Caco-2 (cell line): ENCODE measurements around the gene SYT8. TPM values are rescaled to one million over a fixed set of nuclear protein-coding genes. Genes with fewer than 3 reads are reported as not detected.

ENCODE experiments used
- BruUV-seq: library from RNA; stranded (reverse); fragments of 400-500 nt; replicated peaks from 2 replicates; lab custom pipeline; 2021; lab: Mats Ljungman, UMichigan
- CTCF ChIA-PET: fragments of 300-600 bp; sonication (Branson Sonifier 250); formaldehyde crosslinking; loops from one replicate; lab custom pipeline; 2022; ENCODE audit warnings: antibody characterized with exemption; lab: Charles Lee
- POLR2A ChIA-PET: fragments of 300-600 bp; sonication (Branson Sonifier 250); formaldehyde crosslinking; loops from one replicate; lab custom pipeline; 2022; ENCODE audit warnings: antibody characterized with exemption; lab: Charles Lee
- DNase-seq, 2 experiments: peaks; one replicate each; pipeline versions ENCODE4 v3.0.0 to v3.0.0-alpha.2; 2020 to 2022
- H3K27me3 ChIP-seq: replicated peaks from 2 replicates; pipeline ENCODE4 v1.6.0; 2011; ENCODE audit warnings: low read length; ENCODE audit not compliant: control insufficient read depth, insufficient read depth
- H3K36me3 ChIP-seq: 2 replicates; pipeline ENCODE4 v1.5.1; 2011; ENCODE audit warnings: low read length; ENCODE audit not compliant: control insufficient read depth, insufficient read depth
- H3K4me1 ChIP-seq: fragments of 250-450 bp; sonication (Bioruptor Pico); 2 replicates; pipeline ENCODE4 v1.5.1; 2020; ENCODE audit warnings: mild to moderate bottlenecking
- H3K4me3 ChIP-seq: 2 replicates; pipeline ENCODE4 v1.5.1; 2011; ENCODE audit warnings: low read depth, mild to moderate bottlenecking, control low read depth, low read length
- H3K9me3 ChIP-seq: fragments of 250-450 bp; sonication (Bioruptor Pico); 2 replicates; pipeline ENCODE4 v1.5.1; 2020; ENCODE audit warnings: mild to moderate bottlenecking, moderate library complexity
- H3K27ac Mint-ChIP-seq: one replicate; pipeline ENCODE4 v1.8.0; 2022; ENCODE audit warnings: mixed read lengths; ENCODE audit not compliant: unreplicated experiment
- H3K27me3 Mint-ChIP-seq: one replicate; pipeline ENCODE4 v1.8.0; 2022; ENCODE audit warnings: mixed read lengths; ENCODE audit not compliant: insufficient read depth, unreplicated experiment
- H3K36me3 Mint-ChIP-seq: one replicate; pipeline ENCODE4 v1.8.0; 2022; ENCODE audit warnings: mild to moderate bottlenecking, mixed read lengths; ENCODE audit not compliant: insufficient read depth, unreplicated experiment
- H3K4me1 Mint-ChIP-seq: one replicate; pipeline ENCODE4 v1.8.0; 2022; ENCODE audit warnings: low read depth, mixed read lengths; ENCODE audit not compliant: unreplicated experiment
- H3K4me3 Mint-ChIP-seq: one replicate; pipeline ENCODE4 v1.8.0; 2022; ENCODE audit warnings: mild to moderate bottlenecking, moderate library complexity, mixed read lengths; ENCODE audit not compliant: unreplicated experiment
- H3K9me3 Mint-ChIP-seq: one replicate; pipeline ENCODE4 v1.8.0; 2022; ENCODE audit warnings: mixed read lengths; ENCODE audit not compliant: unreplicated experiment
- intact Hi-C: fragments of 100-400 bp; cut with micrococcal nuclease; formaldehyde crosslinking; loops from one replicate; pipeline ENCODE4 v1.10.0; 2022; ENCODE audit not compliant: unreplicated experiment
- total RNA-seq: library from RNA; stranded (reverse); gene quantifications from 2 replicates; pipeline ENCODE4 v1.2.3, GENCODE V29; 2022
- TF ChIP-seq, protein P1 (sequence below), 2 experiments: fragments of 200-600 bp in 1 of 2; IDR thresholded peaks; 1 replicate in 1 of 2; 2 replicates in 1 of 2; pipeline versions ENCODE4 v1.5.1 to v1.8.0; 2011 to 2022; ENCODE audit warnings: antibody characterized with exemption in 1 of 2, control low read depth in 1 of 2, inconsistent platforms in 1 of 2, low read depth in 1 of 2, low read length in 1 of 2, mild to moderate bottlenecking in 1 of 2, moderate library complexity in 1 of 2; ENCODE audit not compliant: insufficient read depth in 1 of 2, severe bottlenecking in 1 of 2, unreplicated experiment in 1 of 2

SYT8 gene
- total RNA-seq, 1 experiment from 2014 or later, result 14.9 TPM

DNA sequence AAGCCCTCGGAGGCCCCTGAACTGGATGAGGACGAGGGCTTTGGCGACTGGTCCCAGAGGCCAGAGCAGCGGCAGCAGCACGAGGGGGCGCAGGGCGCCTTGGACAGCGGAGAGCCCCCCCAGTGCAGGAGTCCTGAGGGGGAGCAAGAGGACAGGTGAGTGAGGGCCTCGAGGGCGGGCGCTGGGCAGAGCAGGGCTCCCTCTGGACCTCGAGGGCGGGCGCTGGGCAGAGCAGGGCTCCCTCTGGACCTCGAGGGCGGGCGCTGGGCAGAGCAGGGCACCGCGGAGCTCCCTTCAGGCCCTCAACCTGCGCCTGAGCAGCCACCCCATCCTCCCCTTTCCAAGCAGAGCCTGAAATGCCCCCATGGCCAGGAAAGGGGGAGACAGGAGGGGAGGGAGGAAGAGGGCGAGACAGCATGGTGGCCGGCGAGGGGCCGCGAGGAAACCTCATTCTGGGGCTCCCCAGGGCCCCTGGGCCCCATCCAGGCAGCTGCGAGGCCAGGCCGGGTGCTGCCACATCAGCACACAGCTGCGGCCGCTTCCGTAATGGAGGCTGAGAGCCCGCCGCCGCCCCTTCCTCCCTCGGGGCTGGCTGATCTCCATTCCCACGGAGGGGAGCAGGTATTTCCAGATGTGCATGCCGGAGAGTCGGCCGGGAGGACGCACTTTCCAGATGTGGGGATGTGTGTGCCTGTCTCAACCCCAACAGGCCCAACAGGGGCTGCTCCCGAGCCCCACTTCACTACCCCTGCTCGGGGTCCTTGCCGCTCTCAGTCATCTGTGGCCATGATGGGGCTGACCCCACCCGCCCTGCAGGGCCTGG lies 46.9 kb downstream of the SYT8 start:
- TF ChIP-seq, protein P1, sequence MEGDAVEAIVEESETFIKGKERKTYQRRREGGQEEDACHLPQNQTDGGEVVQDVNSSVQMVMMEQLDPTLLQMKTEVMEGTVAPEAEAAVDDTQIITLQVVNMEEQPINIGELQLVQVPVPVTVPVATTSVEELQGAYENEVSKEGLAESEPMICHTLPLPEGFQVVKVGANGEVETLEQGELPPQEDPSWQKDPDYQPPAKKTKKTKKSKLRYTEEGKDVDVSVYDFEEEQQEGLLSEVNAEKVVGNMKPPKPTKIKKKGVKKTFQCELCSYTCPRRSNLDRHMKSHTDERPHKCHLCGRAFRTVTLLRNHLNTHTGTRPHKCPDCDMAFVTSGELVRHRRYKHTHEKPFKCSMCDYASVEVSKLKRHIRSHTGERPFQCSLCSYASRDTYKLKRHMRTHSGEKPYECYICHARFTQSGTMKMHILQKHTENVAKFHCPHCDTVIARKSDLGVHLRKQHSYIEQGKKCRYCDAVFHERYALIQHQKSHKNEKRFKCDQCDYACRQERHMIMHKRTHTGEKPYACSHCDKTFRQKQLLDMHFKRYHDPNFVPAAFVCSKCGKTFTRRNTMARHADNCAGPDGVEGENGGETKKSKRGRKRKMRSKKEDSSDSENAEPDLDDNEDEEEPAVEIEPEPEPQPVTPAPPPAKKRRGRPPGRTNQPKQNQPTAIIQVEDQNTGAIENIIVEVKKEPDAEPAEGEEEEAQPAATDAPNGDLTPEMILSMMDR (IDR thresholded peaks at IDR 0.05; ENCODE audit: insufficient read depth in 1 of 2, low read depth in 1 of 2, low read length in 1 of 2, severe bottlenecking in 1 of 2, unreplicated experiment in 1 of 2), result no peak
- no TSS peak for BruUV-seq
- Histone ChIP-seq H3K27me3 (no peaks in the 10 kb centered on the region), H3K9me3 (no peaks in the 10 kb centered on the region), H3K4me1 (peaks cover 10% of the 10 kb centered on the region), H3K36me3 (no peaks in the 10 kb centered on the region), H3K4me3 (no peak overlapping the region)
- Mint-ChIP-seq H3K4me1 (no peaks in the 10 kb centered on the region), H3K9me3 (no peaks in the 10 kb centered on the region), H3K27me3 (no peaks in the 10 kb centered on the region), H3K4me3 (no peak overlapping the region), H3K36me3 (no peaks in the 10 kb centered on the region), H3K27ac (no peak overlapping the region)
- DNase-seq, result peak in 1 of 2 experiments; percentile 25
- CTCF ChIA-PET, result interaction anchor here (0.5 to 3.7 kb wide), 33 partner anchors 12 to 370 kb away, joined by 3 to 140 read pairs (median 4); partner anchors contain the start of genes IGF2, MRPL23, SYT8 and TNNT3
- intact Hi-C loops, result loop anchor here (1.0 to 5.0 kb wide), 3 partner anchors 54 to 270 kb away; no protein-coding TSS in a partner anchor
- POLR2A ChIA-PET, result interaction anchor here (0.9 kb wide), 1 partner anchor 268 kb away, joined by 3 read pairs; no protein-coding TSS in a partner anchor

DNA sequence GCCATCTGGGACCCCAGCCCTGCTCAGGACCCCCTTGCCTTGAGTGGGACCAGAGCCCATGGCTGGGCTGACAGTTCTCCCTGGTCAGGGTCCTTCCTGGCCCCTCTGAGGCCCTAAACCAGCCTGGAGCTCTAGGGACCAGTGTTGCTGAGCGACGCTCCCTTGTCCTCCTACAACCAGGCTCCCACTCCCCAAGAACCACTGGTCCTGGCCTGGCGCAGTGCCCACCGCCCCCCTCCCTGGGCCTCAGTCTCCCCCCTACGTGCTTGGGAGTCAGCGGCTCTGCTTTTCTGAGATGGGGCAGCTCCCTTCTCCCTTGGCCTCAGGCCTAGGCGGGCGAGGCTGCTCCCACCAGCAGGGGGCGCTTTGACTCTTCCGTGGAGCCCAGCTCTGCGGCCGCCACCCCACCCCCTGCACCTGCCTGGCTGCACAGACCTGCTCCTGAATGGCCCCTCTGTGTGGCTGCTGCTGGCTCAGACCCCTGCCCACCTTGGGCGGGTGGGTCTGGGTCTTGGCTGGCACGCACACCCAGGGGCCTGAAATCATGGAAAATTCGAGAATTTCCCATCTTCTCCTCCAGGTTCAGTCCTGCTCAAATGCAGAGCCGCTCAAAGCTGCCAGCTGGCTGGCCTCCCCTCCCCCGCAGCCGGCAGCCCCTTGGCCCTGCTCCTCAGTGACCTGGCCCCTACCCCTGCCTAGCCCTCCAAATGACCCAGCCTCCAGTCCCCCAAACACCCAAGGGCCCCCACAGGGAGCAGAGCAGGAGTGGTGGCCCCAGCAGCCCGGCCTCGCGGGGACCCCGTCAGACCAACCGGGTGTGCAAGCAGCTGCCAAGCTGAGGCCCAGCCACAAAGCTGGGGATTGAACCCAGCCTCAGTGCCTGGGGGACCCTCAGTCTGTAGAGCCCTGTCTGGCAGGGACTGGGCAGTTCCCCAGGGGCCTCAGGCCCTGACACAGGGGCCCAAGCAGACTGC lies 47.8 kb downstream of the SYT8 start:
- Mint-ChIP-seq H3K9me3 (no peaks in the 10 kb centered on the region), H3K4me3 (no peak overlapping the region), H3K4me1 (no peaks in the 10 kb centered on the region), H3K36me3 (no peaks in the 10 kb centered on the region), H3K27ac (no peak overlapping the region), H3K27me3 (no peaks in the 10 kb centered on the region)
- no peaks in the 10 kb centered on the region for H3K27me3 ChIP-seq
- intact Hi-C loops, result loop anchor here (1.0 to 5.0 kb wide), 3 partner anchors 55 to 269 kb away; no protein-coding TSS in a partner anchor
- H3K36me3 ChIP-seq, result no peaks in the 10 kb centered on the region
- BruUV-seq, result no TSS peak
- H3K9me3 ChIP-seq, result no peaks in the 10 kb centered on the region
- peaks cover 8% of the 10 kb centered on the region for H3K4me1 ChIP-seq
- ChIA-PET CTCF (interaction anchor here (0.5 to 3.7 kb wide), 32 partner anchors 13 to 369 kb away, joined by 3 to 140 read pairs (median 4); partner anchors contain the start of genes IGF2, KRTAP5-6, MRPL23 and SYT8), POLR2A (interaction anchor here (0.9 kb wide), 1 partner anchor 268 kb away, joined by 3 read pairs; no protein-coding TSS in a partner anchor)
- TF ChIP-seq, protein P1 (IDR thresholded peaks at IDR 0.05; ENCODE audit: insufficient read depth in 1 of 2, low read depth in 1 of 2, low read length in 1 of 2, severe bottlenecking in 1 of 2, unreplicated experiment in 1 of 2), result peak; percentile 89 to 95
- H3K4me3 ChIP-seq, result no peak overlapping the region
- DNase-seq, result peak; percentile 76 to 87
